ENCODE results near the gene RALGAPB. TPM values are rescaled to one million over a fixed set of nuclear protein-coding genes. Genes with fewer than 3 reads are reported as not detected.
"Not testable (repeated sequence)": the region's sequence is repeated elsewhere in the genome, so short reads cannot be mapped to it uniquely, and the experiment has no call there.

The RALGAPB gene
- total RNA-seq, 1 donor from 2014 or later = 30.0 TPM

GRCh38 chr20:38473367-38473795 is 738 bp downstream of the RALGAPB start:
- Mint-ChIP-seq H3K36me3 (ENCODE audit: low read depth) (peaks cover 14% of the 10 kb centered on the region), H3K4me1 (ENCODE audit: low read depth) (peaks cover 24% of the 10 kb centered on the region)
- intact Hi-C loops (cut with micrococcal nuclease) = no loop called here

GRCh38 chr20:38477747-38478146 is 5.1 kb downstream of the RALGAPB start:
- Mint-ChIP-seq H3K36me3 (ENCODE audit: low read depth) (peaks cover 22% of the 10 kb centered on the region), H3K27me3 (ENCODE audit: low read depth) (no peaks in the 10 kb centered on the region), H3K4me3 (ENCODE audit: low read depth) (no peak overlapping the region), H3K27ac (no peak overlapping the region), H3K4me1 (ENCODE audit: low read depth) (peaks cover 24% of the 10 kb centered on the region), H3K9me3 (no peaks in the 10 kb centered on the region)
- DNase-seq (ENCODE audit: low spot score) = no peak
- intact Hi-C loops (cut with micrococcal nuclease) = no loop called here

More at GRCh38 chr20:38473367-38473795, 738 bp downstream of the RALGAPB start:
- no peak for DNase-seq (ENCODE audit: low spot score)
- H3K4me3 Mint-ChIP-seq (ENCODE audit: low read depth) = peak overlapping the region; percentile 84
- peaks cover 5% of the 10 kb centered on the region for H3K27me3 Mint-ChIP-seq (ENCODE audit: low read depth)
- no peaks in the 10 kb centered on the region for H3K9me3 Mint-ChIP-seq
- H3K27ac Mint-ChIP-seq = peak overlapping the region; percentile 36

GRCh38 chr20:38479596-38479995 is 7.0 kb downstream of the RALGAPB start:
- no peak overlapping the region for H3K27ac Mint-ChIP-seq
- H3K4me1 Mint-ChIP-seq (ENCODE audit: low read depth) = peaks cover 13% of the 10 kb centered on the region
- intact Hi-C loops (cut with micrococcal nuclease) = no loop called here
- H3K9me3 Mint-ChIP-seq = no peaks in the 10 kb centered on the region
- H3K27me3 Mint-ChIP-seq (ENCODE audit: low read depth) = no peaks in the 10 kb centered on the region
- no peak for DNase-seq (ENCODE audit: low spot score)
- H3K4me3 Mint-ChIP-seq (ENCODE audit: low read depth) = no peak overlapping the region
- H3K36me3 Mint-ChIP-seq (ENCODE audit: low read depth) = peaks cover 16% of the 10 kb centered on the region

GRCh38 chr20:38485041-38485440 is 12.4 kb downstream of the RALGAPB start:
- Mint-ChIP-seq H3K4me1 (ENCODE audit: low read depth) (peaks cover 4% of the 10 kb centered on the region), H3K4me3 (ENCODE audit: low read depth) (no peak overlapping the region), H3K27me3 (ENCODE audit: low read depth) (no peaks in the 10 kb centered on the region), H3K27ac (no peak overlapping the region), H3K36me3 (ENCODE audit: low read depth) (peaks cover 22% of the 10 kb centered on the region), H3K9me3 (no peaks in the 10 kb centered on the region)
- intact Hi-C loops (cut with micrococcal nuclease) = no loop called here
- DNase-seq (ENCODE audit: low spot score) = no peak

- Mint-ChIP-seq H3K4me3 (ENCODE audit: low read depth) (no peak overlapping the region), H3K27ac (no peak overlapping the region), H3K36me3 (ENCODE audit: low read depth) (peaks cover 43% of the 10 kb centered on the region), H3K27me3 (ENCODE audit: low read depth) (no peaks in the 10 kb centered on the region), H3K9me3 (no peaks in the 10 kb centered on the region), H3K4me1 (ENCODE audit: low read depth) (peaks cover 2% of the 10 kb centered on the region)
- intact Hi-C loops (cut with micrococcal nuclease) = no loop called here
- DNase-seq (ENCODE audit: low spot score) = no peak
These were observed 16.5 kb downstream of the RALGAPB start for GRCh38 chr20:38489181-38489580.

- Mint-ChIP-seq H3K27ac (no peak overlapping the region), H3K4me3 (ENCODE audit: low read depth) (no peak overlapping the region), H3K9me3 (no peaks in the 10 kb centered on the region), H3K36me3 (ENCODE audit: low read depth) (peaks cover 57% of the 10 kb centered on the region), H3K27me3 (ENCODE audit: low read depth) (no peaks in the 10 kb centered on the region), H3K4me1 (ENCODE audit: low read depth) (no peaks in the 10 kb centered on the region)
- intact Hi-C loops (cut with micrococcal nuclease) = no loop called here
- DNase-seq (ENCODE audit: low spot score) = no peak
These were observed 24.7 kb downstream of the RALGAPB start for GRCh38 chr20:38497246-38497935.

GRCh38 chr20:38498909-38499308 is 26.3 kb downstream of the RALGAPB start:
- no peak for DNase-seq (ENCODE audit: low spot score)
- Mint-ChIP-seq H3K4me1 (ENCODE audit: low read depth) (no peaks in the 10 kb centered on the region), H3K9me3 (no peaks in the 10 kb centered on the region), H3K27me3 (ENCODE audit: low read depth) (no peaks in the 10 kb centered on the region), H3K4me3 (ENCODE audit: low read depth) (no peak overlapping the region), H3K36me3 (ENCODE audit: low read depth) (peaks cover 57% of the 10 kb centered on the region), H3K27ac (no peak overlapping the region)
- intact Hi-C loops (cut with micrococcal nuclease) = no loop called here

- DNase-seq (ENCODE audit: low spot score) = no peak
- H3K9me3 Mint-ChIP-seq = peaks cover 2% of the 10 kb centered on the region
- no peak overlapping the region for H3K27ac Mint-ChIP-seq
- peaks cover 59% of the 10 kb centered on the region for H3K36me3 Mint-ChIP-seq (ENCODE audit: low read depth)
- H3K27me3 Mint-ChIP-seq (ENCODE audit: low read depth) = no peaks in the 10 kb centered on the region
- intact Hi-C loops (cut with micrococcal nuclease) = no loop called here
- H3K4me1 Mint-ChIP-seq (ENCODE audit: low read depth) = no peaks in the 10 kb centered on the region
- H3K4me3 Mint-ChIP-seq (ENCODE audit: low read depth) = no peak overlapping the region
These were observed 26.7 kb downstream of the RALGAPB start for GRCh38 chr20:38499366-38499765.

GRCh38 chr20:38501858-38502436 is 29.3 kb downstream of the RALGAPB start:
- Mint-ChIP-seq H3K27ac (no peak overlapping the region), H3K36me3 (ENCODE audit: low read depth) (peaks cover 59% of the 10 kb centered on the region), H3K9me3 (peaks cover 8% of the 10 kb centered on the region), H3K4me1 (ENCODE audit: low read depth) (no peaks in the 10 kb centered on the region), H3K4me3 (ENCODE audit: low read depth) (no peak overlapping the region), H3K27me3 (ENCODE audit: low read depth) (no peaks in the 10 kb centered on the region)
- no peak for DNase-seq (ENCODE audit: low spot score)
- intact Hi-C loops (cut with micrococcal nuclease) = no loop called here

GRCh38 chr20:38504368-38505090 is 31.9 kb downstream of the RALGAPB start:
- peaks cover 48% of the 10 kb centered on the region for H3K36me3 Mint-ChIP-seq (ENCODE audit: low read depth)
- H3K4me1 Mint-ChIP-seq (ENCODE audit: low read depth) = no peaks in the 10 kb centered on the region
- H3K27me3 Mint-ChIP-seq (ENCODE audit: low read depth) = no peaks in the 10 kb centered on the region
- peaks cover 8% of the 10 kb centered on the region for H3K9me3 Mint-ChIP-seq
- DNase-seq (ENCODE audit: low spot score) = no peak
- no peak overlapping the region for H3K4me3 Mint-ChIP-seq (ENCODE audit: low read depth)
- intact Hi-C loops (cut with micrococcal nuclease) = no loop called here
- no peak overlapping the region for H3K27ac Mint-ChIP-seq

GRCh38 chr20:38505091-38505455 is 32.4 kb downstream of the RALGAPB start:
- H3K27ac Mint-ChIP-seq = no peak overlapping the region
- H3K36me3 Mint-ChIP-seq (ENCODE audit: low read depth) = peaks cover 49% of the 10 kb centered on the region
- H3K4me3 Mint-ChIP-seq (ENCODE audit: low read depth) = no peak overlapping the region
- H3K27me3 Mint-ChIP-seq (ENCODE audit: low read depth) = no peaks in the 10 kb centered on the region
- no peak for DNase-seq (ENCODE audit: low spot score)
- H3K4me1 Mint-ChIP-seq (ENCODE audit: low read depth) = no peaks in the 10 kb centered on the region
- intact Hi-C loops (cut with micrococcal nuclease) = no loop called here
- H3K9me3 Mint-ChIP-seq = peaks cover 8% of the 10 kb centered on the region

- H3K9me3 Mint-ChIP-seq; H3K4me1 Mint-ChIP-seq (ENCODE audit: low read depth); DNase-seq (ENCODE audit: low spot score); H3K4me3 Mint-ChIP-seq (ENCODE audit: low read depth); H3K27ac Mint-ChIP-seq; intact Hi-C loops (cut with micrococcal nuclease); H3K27me3 Mint-ChIP-seq (ENCODE audit: low read depth): not testable (repeated sequence)
- peaks cover 28% of the 10 kb centered on the region for H3K36me3 Mint-ChIP-seq (ENCODE audit: low read depth)
These were observed 39.1 kb downstream of the RALGAPB start for GRCh38 chr20:38511726-38512125.

- Mint-ChIP-seq H3K4me3 (ENCODE audit: low read depth) (no peak overlapping the region), H3K27ac (no peak overlapping the region), H3K27me3 (ENCODE audit: low read depth) (no peaks in the 10 kb centered on the region), H3K4me1 (ENCODE audit: low read depth) (peaks cover 2% of the 10 kb centered on the region), H3K9me3 (no peaks in the 10 kb centered on the region), H3K36me3 (ENCODE audit: low read depth) (peaks cover 35% of the 10 kb centered on the region)
- intact Hi-C loops (cut with micrococcal nuclease) = no loop called here
- no peak for DNase-seq (ENCODE audit: low spot score)
These were observed 41.5 kb downstream of the RALGAPB start for GRCh38 chr20:38514185-38514584.
